ENCODE measurements around the gene NETO2. TPM values are rescaled to one million over a fixed set of nuclear protein-coding genes. Genes with fewer than 3 reads are reported as not detected.

Gene NETO2
- polyA plus RNA-seq, 1 experiment, result 42.2 TPM

- DNase-seq (ENCODE audit: low read depth, low spot score), result no peak
- Histone ChIP-seq H3K27ac (ENCODE audit: low read depth, low read length) (no peak overlapping the region), H3K4me3 (ENCODE audit: low read depth, low read length) (no peak overlapping the region), H3K9me3 (ENCODE audit: control insufficient read depth, insufficient read depth, low read length) (no peaks in the 10 kb centered on the region), H3K27me3 (ENCODE audit: control insufficient read depth, insufficient read depth, low read length) (peaks cover 4% of the 10 kb centered on the region)
- POLR2A ChIA-PET, result no interaction called here
- TF ChIP-seq CTCF (IDR thresholded peaks at IDR 0.05; ENCODE audit: low read depth, low read length), result no peak
- CTCF ChIA-PET, result interaction anchor here (0.7 to 1.0 kb wide), 2 partner anchors 28 to 56 kb away, joined by 5 to 6 read pairs; no protein-coding TSS in a partner anchor
Observed at GRCh38 chr16:47065766-47066688, 77.7 kb downstream of the NETO2 start.

GRCh38 chr16:47064775-47065174, 79.0 kb downstream of the NETO2 start:
- ChIA-PET CTCF (no interaction called here), POLR2A (no interaction called here)
- DNase-seq (ENCODE audit: low read depth, low spot score), result no peak

DNA sequence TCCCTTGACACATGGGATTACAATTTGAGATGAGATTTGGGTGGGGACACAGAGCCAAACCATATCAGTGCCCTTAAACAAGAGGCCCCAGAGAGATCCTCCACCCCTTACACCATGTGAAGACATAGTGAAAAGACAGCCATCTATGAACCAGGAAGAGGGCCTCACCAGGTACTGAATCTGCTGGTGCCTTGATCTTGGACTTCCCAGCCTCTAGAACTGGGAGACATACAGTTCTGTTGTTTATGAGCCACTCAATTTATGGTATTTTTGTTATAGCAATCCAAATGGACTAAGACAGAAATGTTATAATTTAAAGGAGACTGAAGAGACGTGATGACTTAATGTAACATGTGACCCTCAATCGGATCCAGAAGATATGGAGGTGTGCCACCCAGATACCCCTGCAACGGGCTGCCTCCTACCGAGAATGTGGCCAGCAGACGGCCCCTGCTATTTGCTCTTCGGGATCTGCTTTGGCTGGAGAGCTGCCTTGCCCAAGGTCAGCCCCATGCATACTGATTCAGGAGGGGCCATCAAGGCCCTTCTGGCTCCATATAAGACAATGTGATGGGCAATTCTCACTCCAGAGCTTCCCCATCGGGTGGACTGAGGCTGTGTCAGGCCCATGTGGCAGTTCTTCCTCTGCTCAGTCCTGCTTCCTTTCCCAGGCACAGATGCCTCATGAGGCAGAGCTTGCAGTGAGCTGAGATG, 80.6 kb downstream of the NETO2 start:
- ChIA-PET POLR2A (no interaction called here), CTCF (no interaction called here)
- Histone ChIP-seq H3K27ac (ENCODE audit: low read depth, low read length) (no peak overlapping the region), H3K27me3 (ENCODE audit: control insufficient read depth, insufficient read depth, low read length) (peaks cover 4% of the 10 kb centered on the region), H3K9me3 (ENCODE audit: control insufficient read depth, insufficient read depth, low read length) (no peaks in the 10 kb centered on the region), H3K4me3 (ENCODE audit: low read depth, low read length) (no peak overlapping the region)
- DNase-seq (ENCODE audit: low read depth, low spot score), result no peak
- no peak for TF ChIP-seq CTCF (IDR thresholded peaks at IDR 0.05; ENCODE audit: low read depth, low read length)

More at GRCh38 chr16:47064775-47065174, 79.0 kb downstream of the NETO2 start:
- H3K27me3 ChIP-seq (ENCODE audit: control insufficient read depth, insufficient read depth, low read length), result peaks cover 6% of the 10 kb centered on the region
- H3K27ac ChIP-seq (ENCODE audit: low read depth, low read length), result no peak overlapping the region
- TF ChIP-seq CTCF (IDR thresholded peaks at IDR 0.05; ENCODE audit: low read depth, low read length), result no peak
- no peak overlapping the region for H3K4me3 ChIP-seq (ENCODE audit: low read depth, low read length)
- no peaks in the 10 kb centered on the region for H3K9me3 ChIP-seq (ENCODE audit: control insufficient read depth, insufficient read depth, low read length)

DNA sequence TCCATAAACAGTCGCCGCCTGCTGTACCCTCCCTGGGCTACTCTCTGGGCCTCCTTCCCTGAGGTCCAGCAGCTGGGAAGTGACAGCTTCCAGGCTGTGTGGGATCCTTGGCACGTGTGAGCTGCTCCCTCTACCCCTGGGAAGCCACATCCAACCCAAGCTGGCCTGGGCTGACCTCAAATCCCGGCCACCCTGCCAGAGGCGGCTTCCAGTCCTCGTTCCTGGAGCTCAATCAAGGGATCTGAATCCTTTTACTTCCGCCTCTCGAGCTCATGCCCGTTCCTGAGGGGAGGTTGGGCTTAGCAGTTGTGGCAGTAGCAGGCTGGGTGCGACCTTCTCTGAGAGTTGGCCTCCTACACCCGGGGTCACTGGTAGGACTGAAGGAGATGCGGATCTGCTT, 82.5 kb downstream of the NETO2 start:
- H3K27ac ChIP-seq (ENCODE audit: low read depth, low read length), result no peak overlapping the region
- ChIA-PET CTCF (interaction anchor here (1.1 kb wide), 1 partner anchor 24 kb away, joined by 4 read pairs; no protein-coding TSS in a partner anchor), POLR2A (no interaction called here)
- no peak for DNase-seq (ENCODE audit: low read depth, low spot score)
- no peaks in the 10 kb centered on the region for H3K9me3 ChIP-seq (ENCODE audit: control insufficient read depth, insufficient read depth, low read length)
- TF ChIP-seq CTCF (IDR thresholded peaks at IDR 0.05; ENCODE audit: low read depth, low read length), result no peak
- no peak overlapping the region for H3K4me3 ChIP-seq (ENCODE audit: low read depth, low read length)
- H3K27me3 ChIP-seq (ENCODE audit: control insufficient read depth, insufficient read depth, low read length), result peaks cover 7% of the 10 kb centered on the region

GRCh38 chr16:47060596-47060995, 83.1 kb downstream of the NETO2 start:
- TF ChIP-seq CTCF (IDR thresholded peaks at IDR 0.05; ENCODE audit: low read depth, low read length), result no peak
- ChIA-PET POLR2A (no interaction called here), CTCF (interaction anchor here (1.1 kb wide), 1 partner anchor 23 kb away, joined by 4 read pairs; no protein-coding TSS in a partner anchor)

More at GRCh38 chr16:47060596-47060995, 83.1 kb downstream of the NETO2 start:
- no peak overlapping the region for H3K27ac ChIP-seq (ENCODE audit: low read depth, low read length)
- H3K4me3 ChIP-seq (ENCODE audit: low read depth, low read length), result no peak overlapping the region
- no peaks in the 10 kb centered on the region for H3K9me3 ChIP-seq (ENCODE audit: control insufficient read depth, insufficient read depth, low read length)
- H3K27me3 ChIP-seq (ENCODE audit: control insufficient read depth, insufficient read depth, low read length), result peaks cover 5% of the 10 kb centered on the region
- DNase-seq (ENCODE audit: low read depth, low spot score), result no peak
